ENCODE measurements around the gene RAD51B.

RAD51B gene

DNA sequence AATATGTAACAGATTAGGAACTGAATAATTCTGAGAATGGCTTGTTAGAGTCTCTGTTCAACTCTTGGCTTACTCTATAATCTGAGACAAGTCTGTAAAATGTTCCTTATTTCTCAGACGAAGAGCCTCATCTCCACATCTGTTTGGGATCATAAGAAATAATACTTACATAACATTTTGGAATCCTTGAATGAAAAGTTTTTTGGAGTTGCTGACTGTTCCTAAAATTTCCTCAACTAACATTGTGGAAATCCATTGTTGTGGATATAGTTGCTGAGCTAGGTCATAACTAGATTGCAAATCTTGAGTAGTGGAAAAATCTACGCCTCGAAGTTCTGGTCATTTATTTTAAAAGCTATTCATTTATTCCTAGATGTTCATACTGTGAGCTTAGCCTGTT lies 570.4 kb downstream of the RAD51B start:
- no peak for DNase-seq (ENCODE audit: low spot score)
- TF ChIP-seq, protein P1, sequence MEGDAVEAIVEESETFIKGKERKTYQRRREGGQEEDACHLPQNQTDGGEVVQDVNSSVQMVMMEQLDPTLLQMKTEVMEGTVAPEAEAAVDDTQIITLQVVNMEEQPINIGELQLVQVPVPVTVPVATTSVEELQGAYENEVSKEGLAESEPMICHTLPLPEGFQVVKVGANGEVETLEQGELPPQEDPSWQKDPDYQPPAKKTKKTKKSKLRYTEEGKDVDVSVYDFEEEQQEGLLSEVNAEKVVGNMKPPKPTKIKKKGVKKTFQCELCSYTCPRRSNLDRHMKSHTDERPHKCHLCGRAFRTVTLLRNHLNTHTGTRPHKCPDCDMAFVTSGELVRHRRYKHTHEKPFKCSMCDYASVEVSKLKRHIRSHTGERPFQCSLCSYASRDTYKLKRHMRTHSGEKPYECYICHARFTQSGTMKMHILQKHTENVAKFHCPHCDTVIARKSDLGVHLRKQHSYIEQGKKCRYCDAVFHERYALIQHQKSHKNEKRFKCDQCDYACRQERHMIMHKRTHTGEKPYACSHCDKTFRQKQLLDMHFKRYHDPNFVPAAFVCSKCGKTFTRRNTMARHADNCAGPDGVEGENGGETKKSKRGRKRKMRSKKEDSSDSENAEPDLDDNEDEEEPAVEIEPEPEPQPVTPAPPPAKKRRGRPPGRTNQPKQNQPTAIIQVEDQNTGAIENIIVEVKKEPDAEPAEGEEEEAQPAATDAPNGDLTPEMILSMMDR (IDR thresholded peaks at IDR 0.05; ENCODE audit: extremely low read depth, missing control alignments), result no peak

DNA sequence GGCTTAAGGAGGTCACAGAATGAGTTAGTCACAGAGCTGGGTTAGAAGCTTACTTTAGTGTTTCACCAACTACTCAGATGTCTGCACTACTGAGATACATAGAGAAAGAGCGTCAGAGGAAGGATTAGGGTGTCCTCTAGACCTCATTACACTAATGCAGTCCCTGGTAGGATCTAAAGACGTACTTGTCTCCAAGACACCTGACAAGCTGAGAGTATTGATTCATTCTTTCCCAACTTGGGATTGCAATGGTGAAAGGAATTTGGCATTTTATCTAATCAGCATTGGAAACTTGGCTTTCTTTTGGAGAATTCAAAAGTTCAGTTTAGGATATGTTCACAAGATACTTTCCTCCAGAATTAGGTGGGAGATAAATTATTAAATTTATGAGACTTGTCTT lies 571.2 kb downstream of the RAD51B start:
- TF ChIP-seq, protein P1 (IDR thresholded peaks at IDR 0.05; ENCODE audit: extremely low read depth, missing control alignments), result no peak
- no peak for DNase-seq (ENCODE audit: low spot score)

GRCh38 chr14:68391311-68392014 lies 571.9 kb downstream of the RAD51B start:
- TF ChIP-seq, protein P1 (IDR thresholded peaks at IDR 0.05; ENCODE audit: extremely low read depth, missing control alignments), result no peak
- no peak for DNase-seq (ENCODE audit: low spot score)

GRCh38 chr14:68392393-68393141 lies 573.0 kb downstream of the RAD51B start:
- DNase-seq (ENCODE audit: low spot score), result no peak
- TF ChIP-seq, protein P1 (IDR thresholded peaks at IDR 0.05; ENCODE audit: extremely low read depth, missing control alignments), result no peak

- DNase-seq (ENCODE audit: low spot score), result no peak
- TF ChIP-seq, protein P1 (IDR thresholded peaks at IDR 0.05; ENCODE audit: extremely low read depth, missing control alignments), result no peak
Measured at GRCh38 chr14:68393259-68393658, 573.7 kb downstream of the RAD51B start.

GRCh38 chr14:68394118-68394763 lies 574.7 kb downstream of the RAD51B start:
- no peak for DNase-seq (ENCODE audit: low spot score)
- TF ChIP-seq, protein P1 (IDR thresholded peaks at IDR 0.05; ENCODE audit: extremely low read depth, missing control alignments), result no peak

DNA sequence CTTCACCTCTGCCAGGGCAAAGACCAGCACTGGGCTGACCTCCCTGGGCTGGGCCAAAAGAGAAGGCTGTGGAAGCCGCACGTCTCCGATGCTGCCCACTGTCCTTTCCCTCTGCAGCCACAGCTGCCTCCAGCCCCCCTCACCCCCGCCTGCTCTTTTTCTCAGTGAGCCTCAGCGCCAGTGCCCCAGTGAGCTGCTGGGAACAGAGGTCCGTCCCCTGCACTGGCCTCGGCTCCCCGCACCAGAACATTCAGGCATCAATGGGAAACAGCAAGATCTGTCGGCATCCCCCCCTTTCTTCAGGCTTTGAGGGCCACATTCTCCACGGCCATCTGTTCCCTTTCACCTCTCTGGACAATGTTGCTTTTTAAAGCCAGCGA lies 575.2 kb downstream of the RAD51B start:
- DNase-seq (ENCODE audit: low spot score), result no peak
- TF ChIP-seq, protein P1 (IDR thresholded peaks at IDR 0.05; ENCODE audit: extremely low read depth, missing control alignments), result no peak

All from GM20000 (cell line).